Middle frontal gyrus (tissue), 1 donor: ENCODE data around the gene BATF2.
"Not testable (repeated sequence)": the region's sequence is repeated elsewhere in the genome, so short reads cannot be mapped to it uniquely, and the experiment has no call there.

Source experiments
- DNase-seq: peaks from one replicate; pipeline ENCODE4 v3.0.0-alpha.2; 2015; ENCODE audit warnings: low spot score; ENCODE audit errors: extremely low spot score

The BATF2 gene

GRCh38 chr11:65013888-65014725 is 17.3 kb upstream of the BATF2 start, which contains the start of gene ARL2:
ARL2 (plus strand) TSS chr11:65014160; CDS start chr11:65014208, 48 bp downstream.
- peak; percentile 92 for DNase-seq

- peak; percentile 81 for DNase-seq
Measured at GRCh38 chr11:65013130-65013887, 16.5 kb upstream of the BATF2 start.

GRCh38 chr11:65008873-65009272 is 12.1 kb upstream of the BATF2 start:
- no peak for DNase-seq

- no peak for DNase-seq
Measured at GRCh38 chr11:65008016-65008415, 11.2 kb upstream of the BATF2 start.

GRCh38 chr11:65003968-65004367 is 7.2 kb upstream of the BATF2 start:
- DNase-seq: not testable (repeated sequence)

GRCh38 chr11:65003282-65003681 is 6.5 kb upstream of the BATF2 start:
- DNase-seq: no peak

GRCh38 chr11:65002706-65003105 is 5.9 kb upstream of the BATF2 start:
- DNase-seq: no peak

- no peak for DNase-seq
Measured at GRCh38 chr11:64999478-64999877, 2.7 kb upstream of the BATF2 start.

GRCh38 chr11:64998690-64999431 is 2.1 kb upstream of the BATF2 start:
- DNase-seq: no peak

GRCh38 chr11:64998141-64998540 is 1.4 kb upstream of the BATF2 start:
- no peak for DNase-seq

- DNase-seq: no peak
Measured at GRCh38 chr11:64996327-64996709, 453 bp downstream of the BATF2 start.

GRCh38 chr11:64994318-64994717 is 2.5 kb downstream of the BATF2 start:
- DNase-seq: no peak

- no peak for DNase-seq
Measured at GRCh38 chr11:64990222-64990923, 6.4 kb downstream of the BATF2 start.

GRCh38 chr11:64989416-64989815 is 7.4 kb downstream of the BATF2 start:
- no peak for DNase-seq

GRCh38 chr11:64987998-64988854 is 8.5 kb downstream of the BATF2 start:
- DNase-seq: no peak

GRCh38 chr11:64983339-64983738 is 13.4 kb downstream of the BATF2 start:
- not testable (repeated sequence) for DNase-seq

GRCh38 chr11:64976651-64977050 is 20.1 kb downstream of the BATF2 start:
- no peak for DNase-seq

GRCh38 chr11:64974124-64974523 is 22.6 kb downstream of the BATF2 start:
- DNase-seq: no peak

GRCh38 chr11:64971421-64972233 is 25.1 kb downstream of the BATF2 start, which contains the start of gene MAJIN:
MAJIN (minus strand) TSS chr11:64972108; CDS start chr11:64959405, 12,703 bp downstream.
- peak; percentile 10 for DNase-seq
